Endodermal cell (in vitro differentiated cells): Measurements from ENCODE around the gene TMEM101. TPM values are rescaled to one million over a fixed set of nuclear protein-coding genes. Genes with fewer than 3 reads are reported as not detected.

ENCODE experiments used
- DNase-seq: peaks from one replicate; pipeline ENCODE4 v3.0.0-alpha.2; 2017
- H3K27ac ChIP-seq: 2 replicates; pipeline ENCODE4 v1.5.1; 2013; ENCODE audit warnings: mild to moderate bottlenecking, low read depth, low read length, moderate library complexity
- H3K27me3 ChIP-seq: 2 replicates; pipeline ENCODE4 v1.6.1; 2013; ENCODE audit warnings: mild to moderate bottlenecking, low read length, moderate library complexity; ENCODE audit not compliant: insufficient read depth, control insufficient read depth, poor library complexity, severe bottlenecking
- H3K36me3 ChIP-seq: 2 replicates; pipeline ENCODE4 v1.7.0; 2013; ENCODE audit warnings: mild to moderate bottlenecking, low read length, moderate library complexity; ENCODE audit not compliant: control insufficient read depth, insufficient read depth
- H3K4me1 ChIP-seq: one replicate; pipeline ENCODE4 v1.7.0; 2013; ENCODE audit warnings: low read length; ENCODE audit not compliant: control insufficient read depth, insufficient read depth
- H3K4me3 ChIP-seq: 2 replicates; pipeline ENCODE4 v1.5.1; 2013; ENCODE audit warnings: mild to moderate bottlenecking, low read length, moderate library complexity
- H3K9ac ChIP-seq: 2 replicates; pipeline ENCODE4 v1.6.1; 2013; ENCODE audit warnings: mild to moderate bottlenecking, low read length, moderate library complexity; ENCODE audit not compliant: poor library complexity, severe bottlenecking; ENCODE audit errors: extremely low read depth
- H3K9me3 ChIP-seq: 2 replicates; pipeline ENCODE4 v1.6.1; 2013; ENCODE audit warnings: mild to moderate bottlenecking, low read length, moderate library complexity; ENCODE audit not compliant: control insufficient read depth
- H3K27ac Mint-ChIP-seq: 2 replicates; pipeline ENCODE4 v1.8.0; 2020; ENCODE audit warnings: mixed read lengths
- H3K27me3 Mint-ChIP-seq: 2 replicates; pipeline ENCODE4 v1.8.0; 2021; ENCODE audit warnings: mild to moderate bottlenecking, mixed read lengths; ENCODE audit not compliant: insufficient read depth
- H3K36me3 Mint-ChIP-seq: 2 replicates; pipeline ENCODE4 v1.8.0; 2020; ENCODE audit warnings: low read depth, mixed read lengths
- H3K4me1 Mint-ChIP-seq: 2 replicates; pipeline ENCODE4 v1.8.0; 2020; ENCODE audit warnings: mixed read lengths
- H3K4me3 Mint-ChIP-seq: 2 replicates; pipeline ENCODE4 v1.8.0; 2020; ENCODE audit warnings: mild to moderate bottlenecking, moderate library complexity, mixed read lengths
- H3K9me3 Mint-ChIP-seq: 2 replicates; pipeline ENCODE4 v1.8.0; 2020; ENCODE audit warnings: mild to moderate bottlenecking, mixed read lengths
- CTCF ChIP-seq: fragments of 200-600 bp; sonication (generic); conservative IDR thresholded peaks from 2 replicates; pipeline ENCODE4 v1.5.0; 2021; ENCODE audit warnings: antibody characterized with exemption, mild to moderate bottlenecking
- WGBS, 2 experiments: methylation state at CpG; one replicate each; pipeline versions ENCODE4 v1.1.5 to v1.1.7; 2013; ENCODE audit warnings: missing lambda C conversion rate in 2 of 2, mixed read lengths in 1 of 2; ENCODE audit not compliant: insufficient coverage in 1 of 2, insufficient read length in 1 of 2; 5-methylcytosine and 5-hydroxymethylcytosine counted together
- total RNA-seq, 2 donors: library from RNA; stranded (reverse); fragmentation: NEBNext Ultra II Directional in 1 of 2; extraction: Animal tissue kit (Norgen Biotek cat#: 25700) in 1 of 2; gene quantifications; 2 replicates in 1 of 2; 3 replicates in 1 of 2; pipeline ENCODE4 v1.2.1, GENCODE V29; 2021

The TMEM101 gene
- total RNA-seq, 2 donors from 2014 or later: 27.2 to 27.7 TPM

DNA sequence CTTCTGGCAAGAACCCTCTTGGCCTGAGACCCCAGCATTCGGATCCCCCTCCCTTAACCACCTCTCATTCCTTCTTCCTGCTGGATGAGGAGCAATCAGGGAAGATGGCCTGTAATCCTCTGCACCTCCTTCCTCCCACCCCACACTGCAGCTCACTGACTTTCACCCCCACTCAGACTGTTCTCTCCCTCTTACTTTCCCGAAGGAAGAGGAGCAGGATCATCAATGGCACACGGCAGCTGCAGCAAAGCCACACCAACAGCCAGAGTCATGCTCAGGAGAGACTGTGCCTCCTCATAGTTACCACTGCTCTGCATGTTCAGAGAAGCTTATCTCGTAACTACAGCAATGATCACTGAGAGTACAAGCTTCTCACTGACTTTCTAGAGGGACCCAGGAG, 10.1 kb upstream of the TMEM101 start:
- H3K9ac ChIP-seq: no peak overlapping the region
- no peaks in the 10 kb centered on the region for H3K9me3 ChIP-seq
- H3K4me3 ChIP-seq: no peak overlapping the region
- 89 to 100% methylated on average over 1 to 4 of the region's 4 CpGs for WGBS, 2 experiments
- DNase-seq: no peak
- H3K27me3 ChIP-seq: no peaks in the 10 kb centered on the region
- Mint-ChIP-seq H3K4me1 (no peaks in the 10 kb centered on the region), H3K27me3 (no peaks in the 10 kb centered on the region), H3K27ac (no peak overlapping the region), H3K9me3 (no peaks in the 10 kb centered on the region), H3K4me3 (no peak overlapping the region), H3K36me3 (peaks cover 39% of the 10 kb centered on the region)
- TF ChIP-seq CTCF: no peak
- H3K27ac ChIP-seq: no peak overlapping the region
- H3K4me1 ChIP-seq: no peaks in the 10 kb centered on the region
- H3K36me3 ChIP-seq: peaks cover 37% of the 10 kb centered on the region

GRCh38 chr17:44024271-44024663, 9.5 kb upstream of the TMEM101 start:
- Mint-ChIP-seq H3K9me3 (no peaks in the 10 kb centered on the region), H3K27me3 (no peaks in the 10 kb centered on the region), H3K4me3 (no peak overlapping the region), H3K4me1 (no peaks in the 10 kb centered on the region), H3K27ac (peak overlapping the region; percentile 52), H3K36me3 (peaks cover 39% of the 10 kb centered on the region)
- H3K9me3 ChIP-seq: no peaks in the 10 kb centered on the region
- no peak overlapping the region for H3K27ac ChIP-seq
- no peak overlapping the region for H3K4me3 ChIP-seq
- peaks cover 37% of the 10 kb centered on the region for H3K36me3 ChIP-seq
- no peak for DNase-seq
- no peak for TF ChIP-seq CTCF
- no peak overlapping the region for H3K9ac ChIP-seq
- 95 to 100% methylated on average over 2 to 6 of the region's 6 CpGs for WGBS, 2 experiments
- no peaks in the 10 kb centered on the region for H3K4me1 ChIP-seq
- no peaks in the 10 kb centered on the region for H3K27me3 ChIP-seq

DNA sequence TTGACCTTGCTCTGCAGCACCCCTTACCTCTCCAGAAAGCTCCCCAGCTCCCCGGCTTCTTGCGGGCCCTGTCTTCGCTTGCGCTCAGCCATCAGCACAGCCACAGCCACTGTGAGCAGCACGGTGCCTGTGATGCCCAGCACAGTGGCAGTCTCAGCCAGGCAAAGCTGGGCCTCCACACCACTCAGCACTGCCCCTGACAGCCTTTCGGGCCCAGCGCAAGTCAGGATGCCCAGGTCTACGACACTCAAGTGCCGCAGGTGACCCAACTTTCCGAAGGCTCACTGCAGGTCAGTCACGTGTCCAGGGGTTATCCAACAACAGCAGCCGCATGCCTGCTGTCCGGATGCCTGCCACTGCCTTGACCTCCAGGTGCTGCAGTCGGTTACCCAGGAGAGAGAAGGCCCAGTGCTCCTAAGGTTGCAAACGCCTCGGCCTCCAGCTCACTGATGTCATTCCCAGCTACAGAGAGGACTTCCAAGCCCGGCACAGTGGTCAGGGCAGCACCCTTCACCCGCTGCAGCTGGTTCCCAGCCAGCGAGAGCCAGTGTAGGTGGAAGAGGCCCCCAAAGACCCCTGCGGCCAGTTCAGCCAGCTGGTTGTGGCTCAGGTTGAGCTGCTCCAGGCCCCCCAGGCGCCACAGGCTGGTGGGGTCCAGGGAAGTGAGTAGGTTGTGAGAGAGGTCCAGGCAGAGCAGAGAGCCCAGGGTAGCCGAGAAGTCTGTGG, 8.9 kb upstream of the TMEM101 start:
- TF ChIP-seq CTCF: no peak
- DNase-seq: no peak
- Mint-ChIP-seq H3K4me1 (no peaks in the 10 kb centered on the region), H3K27ac (peak overlapping the region; percentile 52), H3K27me3 (no peaks in the 10 kb centered on the region), H3K36me3 (peaks cover 33% of the 10 kb centered on the region), H3K4me3 (no peak overlapping the region), H3K9me3 (no peaks in the 10 kb centered on the region)
- WGBS, 2 experiments: 93 to 97% methylated on average over 15 to 22 of the region's 22 CpGs
- H3K4me3 ChIP-seq: no peak overlapping the region
- no peaks in the 10 kb centered on the region for H3K9me3 ChIP-seq
- no peaks in the 10 kb centered on the region for H3K27me3 ChIP-seq
- no peak overlapping the region for H3K9ac ChIP-seq
- H3K4me1 ChIP-seq: no peaks in the 10 kb centered on the region
- peaks cover 32% of the 10 kb centered on the region for H3K36me3 ChIP-seq
- no peak overlapping the region for H3K27ac ChIP-seq
